Inflammatory macrophage treated with lipopolysaccharide for 4 hours (primary cell): ENCODE results near the gene ENGASE.
"Not testable (repeated sequence)": the region's sequence is repeated elsewhere in the genome, so short reads cannot be mapped to it uniquely, and the experiment has no call there.

Experiments used
- DNase-seq: peaks from one replicate; pipeline ENCODE4 v3.0.0-alpha.2; 2020

Gene ENGASE, protein sequence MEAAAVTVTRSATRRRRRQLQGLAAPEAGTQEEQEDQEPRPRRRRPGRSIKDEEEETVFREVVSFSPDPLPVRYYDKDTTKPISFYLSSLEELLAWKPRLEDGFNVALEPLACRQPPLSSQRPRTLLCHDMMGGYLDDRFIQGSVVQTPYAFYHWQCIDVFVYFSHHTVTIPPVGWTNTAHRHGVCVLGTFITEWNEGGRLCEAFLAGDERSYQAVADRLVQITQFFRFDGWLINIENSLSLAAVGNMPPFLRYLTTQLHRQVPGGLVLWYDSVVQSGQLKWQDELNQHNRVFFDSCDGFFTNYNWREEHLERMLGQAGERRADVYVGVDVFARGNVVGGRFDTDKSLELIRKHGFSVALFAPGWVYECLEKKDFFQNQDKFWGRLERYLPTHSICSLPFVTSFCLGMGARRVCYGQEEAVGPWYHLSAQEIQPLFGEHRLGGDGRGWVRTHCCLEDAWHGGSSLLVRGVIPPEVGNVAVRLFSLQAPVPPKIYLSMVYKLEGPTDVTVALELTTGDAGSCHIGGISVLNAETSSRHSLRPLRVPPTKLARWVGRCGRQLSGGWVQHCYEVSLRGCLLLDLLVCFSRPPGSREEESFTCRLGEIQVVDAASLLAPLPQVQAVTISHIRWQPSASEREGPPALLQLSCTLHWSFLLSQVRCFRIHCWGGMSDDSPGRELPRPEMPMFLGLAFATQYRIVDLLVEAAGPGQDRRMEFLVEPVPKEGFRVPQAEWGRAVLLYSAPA

GRCh38 chr17:79074649-79075445 lies at the start of gene ENGASE:
Gene ENGASE, plus strand, starts transcription at chr17:79074824. Its CDS starts 121 bp downstream, at chr17:79074945.
- DNase-seq = peak; percentile 97

DNA sequence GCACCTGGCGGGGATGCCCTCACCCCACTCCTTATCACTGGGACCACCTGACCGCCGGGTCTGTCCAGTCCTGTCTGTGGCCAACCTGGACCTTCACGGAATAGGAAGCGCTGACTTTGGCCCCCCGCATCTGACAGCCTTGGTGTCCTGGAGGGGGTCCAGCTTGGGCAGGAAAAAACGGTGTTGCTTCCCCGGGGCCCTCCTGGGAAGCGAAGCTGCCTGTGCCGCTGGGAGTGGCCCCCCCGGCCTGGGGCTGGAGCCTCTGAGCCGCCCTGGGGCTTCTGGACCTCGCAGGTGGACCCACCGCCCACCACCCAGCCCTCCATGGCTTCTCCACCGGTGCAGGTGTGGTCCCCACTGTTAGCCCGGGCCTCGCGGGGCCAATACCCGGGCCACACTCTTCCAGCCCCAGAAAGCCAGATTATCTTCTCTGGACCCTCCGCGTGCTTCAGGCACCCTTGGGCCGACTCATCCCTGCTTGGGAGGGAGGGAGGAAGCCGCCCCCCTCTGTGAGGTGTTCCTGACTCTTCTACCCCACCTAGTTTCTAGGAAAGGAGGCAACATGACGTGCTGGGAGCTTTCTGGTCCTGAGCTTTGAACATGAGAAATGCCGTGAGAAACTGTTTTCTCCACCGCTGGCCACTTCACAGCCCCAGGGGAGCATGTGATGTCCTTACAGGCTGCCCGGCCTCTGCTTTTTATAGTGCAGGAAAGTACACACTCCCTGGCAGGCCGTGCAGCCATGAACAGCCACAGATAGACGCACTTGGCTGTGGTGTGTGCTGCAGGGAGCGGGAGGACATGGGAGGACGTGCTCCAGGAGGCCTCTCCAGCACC lies 49.5 kb upstream of the ENGASE start:
- no peak for DNase-seq

GRCh38 chr17:79026376-79027273 lies 48.0 kb upstream of the ENGASE start:
- DNase-seq = no peak

- DNase-seq = no peak
These were observed 47.2 kb upstream of the ENGASE start for GRCh38 chr17:79027274-79027924.

DNA sequence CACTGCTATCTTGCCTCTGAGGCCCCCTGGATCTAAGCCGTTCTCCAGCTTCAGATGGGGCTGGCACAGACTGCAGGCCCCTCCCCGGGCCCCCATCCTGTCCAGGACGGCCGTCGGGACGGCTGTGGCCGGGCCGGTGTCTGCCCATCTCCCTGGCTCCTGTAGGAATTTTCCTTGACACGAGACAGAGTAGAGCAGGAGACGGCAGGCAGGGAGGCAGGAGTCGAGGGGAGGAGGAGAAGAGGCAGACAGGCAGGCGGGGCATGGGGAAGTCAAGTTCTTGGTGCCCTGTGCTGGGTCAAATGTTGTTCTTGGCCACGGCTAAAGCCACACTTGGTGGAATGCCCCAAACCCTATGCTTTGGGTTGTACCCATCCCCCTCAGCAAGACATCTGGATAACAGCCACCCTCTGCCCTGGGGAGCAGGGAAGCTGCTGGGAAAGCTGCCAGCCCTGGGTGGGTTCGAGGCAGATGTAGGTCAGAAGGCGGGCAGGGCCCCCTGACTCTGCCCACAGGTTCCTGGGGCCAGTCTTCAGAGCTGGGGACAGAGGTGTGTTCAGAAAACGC lies 46.6 kb upstream of the ENGASE start:
- DNase-seq = no peak

GRCh38 chr17:79028496-79029326 lies 45.9 kb upstream of the ENGASE start:
- DNase-seq = no peak

DNA sequence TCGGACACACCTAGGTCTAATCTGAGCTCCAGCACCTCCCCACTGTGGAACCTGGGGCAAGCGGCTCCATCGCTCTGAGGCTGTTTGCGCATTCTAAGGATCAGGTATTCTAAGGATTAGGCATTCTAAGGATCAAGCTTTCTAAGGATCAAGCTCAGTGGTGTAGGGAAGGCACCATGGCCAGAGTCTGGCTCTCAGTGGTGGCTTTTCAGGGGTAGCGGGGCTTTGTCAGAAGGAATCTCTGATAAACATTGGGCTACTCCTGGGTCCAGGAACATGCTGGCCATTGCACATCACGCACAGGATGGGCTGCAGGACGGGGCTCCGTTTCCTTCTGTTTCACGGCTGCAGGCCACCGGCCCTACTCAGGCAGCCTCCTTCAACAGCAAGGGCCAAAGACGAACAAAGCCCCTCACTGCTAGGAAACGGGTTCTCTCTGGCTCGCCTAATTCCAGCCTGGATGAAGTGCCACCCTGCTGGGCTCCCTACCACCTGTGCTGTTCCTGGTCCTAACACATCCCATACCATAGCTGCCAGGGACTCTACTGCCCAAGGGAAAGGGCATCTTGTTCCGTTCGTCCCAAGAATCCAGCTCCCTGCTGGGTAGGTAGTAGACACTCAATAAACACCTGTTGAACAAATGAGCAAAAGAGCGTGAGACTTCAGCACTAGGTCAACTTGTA lies 45.2 kb upstream of the ENGASE start:
- DNase-seq = no peak

DNA sequence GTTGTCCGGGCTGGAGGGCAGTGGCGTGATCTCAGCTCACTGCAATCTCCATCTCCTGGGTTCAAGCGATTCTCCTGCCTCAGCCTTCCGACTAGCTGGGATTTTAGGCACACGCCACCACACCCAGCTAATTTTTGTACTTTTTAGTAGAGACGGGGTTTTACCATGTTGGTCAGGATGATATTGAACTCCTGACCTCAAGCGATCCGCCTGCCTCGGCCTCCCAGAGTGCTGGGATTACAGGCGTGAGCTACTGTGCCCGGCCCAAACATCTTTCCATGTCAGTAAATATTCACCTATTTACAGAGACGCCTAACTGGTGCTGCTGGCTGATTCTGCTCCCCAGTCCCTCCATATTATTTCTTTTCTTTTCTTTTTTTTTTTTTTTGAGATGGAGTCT lies 44.0 kb upstream of the ENGASE start:
- not testable (repeated sequence) for DNase-seq

- no peak for DNase-seq
These were observed 42.4 kb upstream of the ENGASE start for GRCh38 chr17:79031996-79032875.

GRCh38 chr17:79033046-79033616 lies 41.5 kb upstream of the ENGASE start:
- DNase-seq = no peak

- no peak for DNase-seq
These were observed 40.7 kb upstream of the ENGASE start for GRCh38 chr17:79033741-79034501.

- no peak for DNase-seq
These were observed 39.6 kb upstream of the ENGASE start for GRCh38 chr17:79034931-79035485.

DNA sequence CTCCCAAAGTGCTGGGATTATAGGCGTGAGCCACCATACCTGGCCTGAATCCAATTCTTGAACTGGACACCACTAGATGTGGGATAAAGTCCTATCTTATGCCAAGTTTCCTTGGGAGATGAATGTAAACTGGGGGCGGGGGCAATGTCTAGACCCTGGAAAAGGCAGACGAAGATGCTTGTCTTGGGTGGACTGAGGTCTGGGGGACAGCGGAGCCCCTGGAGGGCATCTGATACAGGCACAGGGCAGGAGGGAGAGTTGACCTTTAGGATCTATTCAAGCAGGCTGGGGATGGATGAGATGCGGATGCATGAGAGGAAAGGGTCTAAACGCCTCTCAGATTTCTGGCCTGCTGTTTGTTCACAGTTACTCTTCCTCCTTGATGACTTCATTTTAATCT lies 38.9 kb upstream of the ENGASE start:
- DNase-seq = no peak

DNA sequence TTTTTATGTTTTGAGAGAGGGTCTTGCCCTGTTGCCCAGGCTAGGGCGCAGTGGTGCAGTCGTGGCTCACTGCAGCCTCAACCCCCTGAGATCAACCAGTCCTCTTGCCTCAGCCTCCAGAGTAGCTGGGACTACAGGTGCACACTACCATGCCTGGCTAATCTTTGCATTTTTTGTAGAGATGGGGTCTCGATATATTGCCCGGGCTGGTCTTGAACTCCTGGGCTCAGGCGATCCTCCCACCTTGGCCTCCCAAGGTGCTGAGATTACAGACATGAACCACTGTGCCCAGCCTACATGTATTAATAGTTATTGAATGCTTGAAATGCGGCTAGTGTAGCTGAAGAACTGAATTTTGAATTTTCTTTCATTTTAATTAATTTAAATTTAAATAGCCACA lies 38.4 kb upstream of the ENGASE start:
- DNase-seq = no peak

- DNase-seq = peak; percentile 92
These were observed 38.0 kb upstream of the ENGASE start for GRCh38 chr17:79036596-79036995.

GRCh38 chr17:79038545-79039135 lies 36.0 kb upstream of the ENGASE start:
- DNase-seq = peak; percentile 97
